Measurements from ENCODE around the gene GPR146. TPM values are rescaled to one million over a fixed set of nuclear protein-coding genes. Genes with fewer than 3 reads are reported as not detected.
A peak's percentile ranks its signal among the peaks of the same experiment; 100 is the strongest.

GPR146 gene
- total and polyA plus RNA-seq, 10 donors, result 3.9 to 19.2 (median 10.1) TPM

DNA sequence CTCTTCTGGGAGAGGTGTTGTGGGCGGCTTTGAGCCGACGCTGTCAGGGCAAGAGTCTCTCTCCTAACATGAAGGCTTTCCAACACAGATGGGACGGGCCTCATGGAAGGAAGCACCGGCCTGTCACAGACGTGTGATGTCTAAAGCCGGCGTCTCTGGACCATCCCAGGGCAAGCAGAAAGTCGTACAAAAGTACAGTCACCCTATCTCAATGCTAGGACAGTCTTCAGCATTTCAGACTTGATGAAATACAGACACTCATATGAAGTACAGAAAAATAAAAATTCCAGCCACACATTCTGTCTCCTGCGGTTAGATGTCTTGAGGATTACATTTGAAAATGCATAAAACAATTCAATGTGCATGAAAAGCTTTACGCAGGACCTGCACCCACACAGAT, 30.8 kb upstream of the GPR146 start:
- DNase-seq, result no peak
- no peak for TF ChIP-seq POLR2A (IDR thresholded peaks at IDR 0.05)
- no peak for TF ChIP-seq POLR2AphosphoS5 (IDR thresholded peaks at IDR 0.05)
- TF ChIP-seq, protein P1, sequence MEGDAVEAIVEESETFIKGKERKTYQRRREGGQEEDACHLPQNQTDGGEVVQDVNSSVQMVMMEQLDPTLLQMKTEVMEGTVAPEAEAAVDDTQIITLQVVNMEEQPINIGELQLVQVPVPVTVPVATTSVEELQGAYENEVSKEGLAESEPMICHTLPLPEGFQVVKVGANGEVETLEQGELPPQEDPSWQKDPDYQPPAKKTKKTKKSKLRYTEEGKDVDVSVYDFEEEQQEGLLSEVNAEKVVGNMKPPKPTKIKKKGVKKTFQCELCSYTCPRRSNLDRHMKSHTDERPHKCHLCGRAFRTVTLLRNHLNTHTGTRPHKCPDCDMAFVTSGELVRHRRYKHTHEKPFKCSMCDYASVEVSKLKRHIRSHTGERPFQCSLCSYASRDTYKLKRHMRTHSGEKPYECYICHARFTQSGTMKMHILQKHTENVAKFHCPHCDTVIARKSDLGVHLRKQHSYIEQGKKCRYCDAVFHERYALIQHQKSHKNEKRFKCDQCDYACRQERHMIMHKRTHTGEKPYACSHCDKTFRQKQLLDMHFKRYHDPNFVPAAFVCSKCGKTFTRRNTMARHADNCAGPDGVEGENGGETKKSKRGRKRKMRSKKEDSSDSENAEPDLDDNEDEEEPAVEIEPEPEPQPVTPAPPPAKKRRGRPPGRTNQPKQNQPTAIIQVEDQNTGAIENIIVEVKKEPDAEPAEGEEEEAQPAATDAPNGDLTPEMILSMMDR (IDR thresholded peaks at IDR 0.05 in 8 of 11, conservative IDR thresholded peaks at IDR 0.05 in 3 of 11), result no peak
- intact Hi-C loops (cut with DNase I; ENCODE audit: low total_unique reads), result no loop called here
- Histone ChIP-seq H3K4me3 (no peak overlapping the region), H3K9me3 (no peaks in the 10 kb centered on the region), H3K27ac (no peak overlapping the region), H3K36me3 (peaks cover 0 to 25% (median 11%) of the 10 kb centered on the region in 6 donors), H3K27me3 (replicated peaks in 1 of 7) (no peaks in the 10 kb centered on the region), H3K4me1 (peaks cover 0 to 28% (median 6%) of the 10 kb centered on the region in 6 donors)
- WGBS, 5 donors, result 87 to 93% (median 91%) methylated on average over 11 of the region's 11 CpGs

DNA sequence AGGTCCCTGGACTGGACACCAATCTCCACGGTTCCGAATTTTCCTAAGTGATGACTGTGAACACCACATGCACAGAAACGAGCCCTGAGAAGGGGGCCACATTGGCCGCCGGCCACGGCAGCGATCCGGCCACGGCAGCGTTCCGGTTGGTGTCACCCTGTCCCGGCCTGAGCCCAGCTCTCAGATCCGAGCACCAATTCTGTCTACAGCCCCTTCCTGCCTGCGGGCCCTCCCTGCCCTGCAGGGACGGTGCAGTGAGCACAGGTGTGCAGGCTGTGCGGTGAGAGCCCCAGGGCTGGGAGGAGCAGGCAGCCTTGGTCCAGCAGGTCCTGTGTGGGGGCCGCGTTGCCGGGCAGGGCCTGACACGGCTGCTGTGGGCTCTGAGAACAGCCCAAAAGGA, 29.7 kb upstream of the GPR146 start:
- peaks cover 0 to 28% (median 6%) of the 10 kb centered on the region in 6 donors for H3K4me1 ChIP-seq
- TF ChIP-seq POLR2A (IDR thresholded peaks at IDR 0.05), result no peak
- TF ChIP-seq, protein P1 (IDR thresholded peaks at IDR 0.05 in 8 of 11, conservative IDR thresholded peaks at IDR 0.05 in 3 of 11), result no peak
- no peak for TF ChIP-seq POLR2AphosphoS5 (IDR thresholded peaks at IDR 0.05)
- intact Hi-C loops (cut with DNase I; ENCODE audit: low total_unique reads), result no loop called here
- peak; percentile 59 for DNase-seq
- H3K9me3 ChIP-seq, result no peaks in the 10 kb centered on the region
- WGBS, 5 donors, result 88 to 94% (median 92%) methylated on average over 19 to 20 of the region's 20 CpGs
- H3K4me3 ChIP-seq, result no peak overlapping the region
- peaks cover 0 to 23% (median 5%) of the 10 kb centered on the region in 6 donors for H3K36me3 ChIP-seq
- no peaks in the 10 kb centered on the region for H3K27me3 ChIP-seq (replicated peaks in 1 of 7)
- no peak overlapping the region for H3K27ac ChIP-seq

DNA sequence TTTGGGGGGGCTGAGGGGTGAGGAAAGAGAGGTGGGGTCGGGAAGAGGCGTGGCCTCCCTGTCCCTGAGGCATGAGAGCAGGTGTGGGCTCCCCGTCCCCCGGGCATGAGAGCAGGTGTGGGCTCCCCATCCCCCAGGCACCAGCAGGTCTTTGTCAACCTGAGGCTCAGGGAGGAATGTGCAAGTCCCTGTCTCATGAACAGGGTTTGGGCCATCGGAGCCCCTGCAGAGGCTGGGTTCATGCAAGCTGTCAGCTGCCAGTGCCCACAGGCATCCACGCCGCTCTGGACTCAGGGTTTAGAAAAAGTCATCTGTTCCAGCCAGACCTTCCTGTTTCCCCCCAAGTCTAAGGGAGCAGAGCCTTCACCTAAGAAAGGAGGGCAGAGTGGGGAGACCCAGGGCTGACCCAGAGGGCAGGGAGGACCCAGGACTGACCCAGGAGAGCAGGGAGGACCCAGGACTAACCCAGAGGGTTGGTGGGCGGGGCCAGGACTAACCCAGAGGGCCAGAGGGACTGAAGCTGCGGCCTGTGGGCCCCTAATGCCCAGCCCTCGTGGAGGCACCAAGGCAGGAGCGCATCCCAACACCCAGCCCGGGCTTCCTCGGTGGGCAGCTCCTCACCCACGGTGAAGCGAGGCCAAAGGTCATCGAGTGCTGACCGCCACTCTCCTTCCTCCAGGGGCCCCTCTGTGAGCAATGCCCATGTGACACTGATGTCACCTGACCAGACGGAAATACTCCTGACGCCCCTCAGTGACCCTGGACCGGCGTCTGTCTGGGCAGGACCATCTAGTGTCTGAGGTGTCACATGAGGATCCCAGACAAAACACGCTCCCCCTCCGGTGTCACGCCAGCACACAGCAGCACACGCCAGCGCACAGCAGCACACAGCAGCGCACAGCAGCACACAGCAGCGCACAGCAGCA, 28.9 kb upstream of the GPR146 start:
- H3K36me3 ChIP-seq, result peaks cover 0 to 24% (median 4%) of the 10 kb centered on the region in 6 donors
- DNase-seq, result peak; percentile 77
- peaks cover 0 to under 1% (median 0%) of the 10 kb centered on the region in 8 donors for H3K9me3 ChIP-seq
- H3K4me1 ChIP-seq, result peaks cover 0 to 28% (median 6%) of the 10 kb centered on the region in 6 donors
- no peak overlapping the region for H3K4me3 ChIP-seq
- no peaks in the 10 kb centered on the region for H3K27me3 ChIP-seq (replicated peaks in 1 of 7)
- 70 to 81% (median 81%) methylated on average over 19 to 28 of the region's 28 CpGs for WGBS, 5 donors
- TF ChIP-seq POLR2A (IDR thresholded peaks at IDR 0.05), result no peak
- TF ChIP-seq, protein P1 (IDR thresholded peaks at IDR 0.05 in 8 of 11, conservative IDR thresholded peaks at IDR 0.05 in 3 of 11), result no peak
- TF ChIP-seq POLR2AphosphoS5 (IDR thresholded peaks at IDR 0.05), result no peak
- intact Hi-C loops (cut with DNase I; ENCODE audit: low total_unique reads), result no loop called here
- no peak overlapping the region for H3K27ac ChIP-seq
